ENCODE results near the gene LGI4. TPM values are rescaled to one million over a fixed set of nuclear protein-coding genes. Genes with fewer than 3 reads are reported as not detected.

Gene LGI4
- total and polyA plus RNA-seq, 2 donors (not counting 1 experiment from before 2014, with no cell fraction given): 0.17 to 0.19 TPM

- H3K4me2 ChIP-seq (ENCODE audit: extremely low read depth, insufficient read depth, low read length): no peak overlapping the region
- TF ChIP-seq, protein P1, sequence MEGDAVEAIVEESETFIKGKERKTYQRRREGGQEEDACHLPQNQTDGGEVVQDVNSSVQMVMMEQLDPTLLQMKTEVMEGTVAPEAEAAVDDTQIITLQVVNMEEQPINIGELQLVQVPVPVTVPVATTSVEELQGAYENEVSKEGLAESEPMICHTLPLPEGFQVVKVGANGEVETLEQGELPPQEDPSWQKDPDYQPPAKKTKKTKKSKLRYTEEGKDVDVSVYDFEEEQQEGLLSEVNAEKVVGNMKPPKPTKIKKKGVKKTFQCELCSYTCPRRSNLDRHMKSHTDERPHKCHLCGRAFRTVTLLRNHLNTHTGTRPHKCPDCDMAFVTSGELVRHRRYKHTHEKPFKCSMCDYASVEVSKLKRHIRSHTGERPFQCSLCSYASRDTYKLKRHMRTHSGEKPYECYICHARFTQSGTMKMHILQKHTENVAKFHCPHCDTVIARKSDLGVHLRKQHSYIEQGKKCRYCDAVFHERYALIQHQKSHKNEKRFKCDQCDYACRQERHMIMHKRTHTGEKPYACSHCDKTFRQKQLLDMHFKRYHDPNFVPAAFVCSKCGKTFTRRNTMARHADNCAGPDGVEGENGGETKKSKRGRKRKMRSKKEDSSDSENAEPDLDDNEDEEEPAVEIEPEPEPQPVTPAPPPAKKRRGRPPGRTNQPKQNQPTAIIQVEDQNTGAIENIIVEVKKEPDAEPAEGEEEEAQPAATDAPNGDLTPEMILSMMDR (conservative IDR thresholded peaks at IDR 0.05 in 1 of 2, IDR thresholded peaks at IDR 0.05 in 1 of 2; ENCODE audit: low read depth in 1 of 2, low read length in 2 of 2): no peak
- TF ChIP-seq EZH2 (IDR thresholded peaks at IDR 0.05; ENCODE audit: low read length, missing control alignments): no peak
- no peak for DNase-seq (ENCODE audit: low read depth in 2 of 2)
- H3K9ac ChIP-seq (ENCODE audit: insufficient read depth, low read length): no peak overlapping the region
- H3K36me3 ChIP-seq (ENCODE audit: control insufficient read depth, insufficient read depth, low read length): no peaks in the 10 kb centered on the region
- H2AFZ ChIP-seq (ENCODE audit: low read length): no peak overlapping the region
- H3K9me3 ChIP-seq (ENCODE audit: control insufficient read depth, insufficient read depth, low read depth, low read length): no peaks in the 10 kb centered on the region
- H3K27me3 ChIP-seq (ENCODE audit: control insufficient read depth, insufficient read depth, low read length): peaks cover 10% of the 10 kb centered on the region
- H3K79me2 ChIP-seq (ENCODE audit: control insufficient read depth, insufficient read depth, low read length): no peaks in the 10 kb centered on the region
- no peaks in the 10 kb centered on the region for H4K20me1 ChIP-seq (ENCODE audit: control insufficient read depth, extremely low read depth, insufficient read depth, low read length)
- H3K4me3 ChIP-seq (replicated peaks in 1 of 4; ENCODE audit: control extremely low read depth in 1 of 4, insufficient read depth in 1 of 4, low read depth in 3 of 4, low read length in 4 of 4): no peak overlapping the region
- H3K4me1 ChIP-seq (ENCODE audit: control insufficient read depth, extremely low read depth, insufficient read depth, low read length): peaks cover 13% of the 10 kb centered on the region
- no peak overlapping the region for H3K27ac ChIP-seq (ENCODE audit: insufficient read depth, low read length)
These were observed 8.9 kb downstream of the LGI4 start for GRCh38 chr19:35125749-35126623.

DNA sequence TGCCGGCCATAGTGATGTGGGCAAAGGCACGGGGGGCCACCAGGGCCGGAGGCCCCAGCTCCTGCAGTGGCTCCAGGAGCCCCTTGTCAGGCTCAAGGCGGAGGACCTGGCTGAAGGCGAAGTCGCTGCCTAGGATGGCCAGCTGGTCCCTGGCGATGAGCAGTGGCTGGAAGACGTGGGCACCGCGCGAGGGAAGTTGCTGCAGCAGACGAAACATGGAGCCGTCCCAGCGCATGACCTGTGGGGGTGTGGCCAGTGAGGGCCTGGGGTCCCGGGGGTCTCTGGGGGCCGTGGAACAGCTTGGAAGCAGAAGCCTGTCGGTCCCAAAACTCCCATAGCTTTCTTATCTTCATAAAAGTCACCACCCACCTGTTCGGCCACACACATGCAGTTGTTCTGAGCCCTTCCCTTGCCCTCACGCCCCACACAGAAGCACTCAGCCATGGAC is 9.6 kb downstream of the LGI4 start:
- no peak overlapping the region for H3K27ac ChIP-seq (ENCODE audit: insufficient read depth, low read length)
- H3K27me3 ChIP-seq (ENCODE audit: control insufficient read depth, insufficient read depth, low read length): peaks cover 10% of the 10 kb centered on the region
- no peaks in the 10 kb centered on the region for H3K79me2 ChIP-seq (ENCODE audit: control insufficient read depth, insufficient read depth, low read length)
- peaks cover 13% of the 10 kb centered on the region for H3K4me1 ChIP-seq (ENCODE audit: control insufficient read depth, extremely low read depth, insufficient read depth, low read length)
- no peak overlapping the region for H3K4me2 ChIP-seq (ENCODE audit: extremely low read depth, insufficient read depth, low read length)
- H3K9me3 ChIP-seq (ENCODE audit: control insufficient read depth, insufficient read depth, low read depth, low read length): no peaks in the 10 kb centered on the region
- no peak overlapping the region for H3K4me3 ChIP-seq (replicated peaks in 1 of 4; ENCODE audit: control extremely low read depth in 1 of 4, insufficient read depth in 1 of 4, low read depth in 3 of 4, low read length in 4 of 4)
- H3K36me3 ChIP-seq (ENCODE audit: control insufficient read depth, insufficient read depth, low read length): no peaks in the 10 kb centered on the region
- H4K20me1 ChIP-seq (ENCODE audit: control insufficient read depth, extremely low read depth, insufficient read depth, low read length): no peaks in the 10 kb centered on the region
- no peak for DNase-seq (ENCODE audit: low read depth in 2 of 2)
- no peak overlapping the region for H2AFZ ChIP-seq (ENCODE audit: low read length)
- no peak overlapping the region for H3K9ac ChIP-seq (ENCODE audit: insufficient read depth, low read length)
- no peak for TF ChIP-seq EZH2 (IDR thresholded peaks at IDR 0.05; ENCODE audit: low read length, missing control alignments)
- TF ChIP-seq, protein P1 (conservative IDR thresholded peaks at IDR 0.05 in 1 of 2, IDR thresholded peaks at IDR 0.05 in 1 of 2; ENCODE audit: low read depth in 1 of 2, low read length in 2 of 2): no peak

DNA sequence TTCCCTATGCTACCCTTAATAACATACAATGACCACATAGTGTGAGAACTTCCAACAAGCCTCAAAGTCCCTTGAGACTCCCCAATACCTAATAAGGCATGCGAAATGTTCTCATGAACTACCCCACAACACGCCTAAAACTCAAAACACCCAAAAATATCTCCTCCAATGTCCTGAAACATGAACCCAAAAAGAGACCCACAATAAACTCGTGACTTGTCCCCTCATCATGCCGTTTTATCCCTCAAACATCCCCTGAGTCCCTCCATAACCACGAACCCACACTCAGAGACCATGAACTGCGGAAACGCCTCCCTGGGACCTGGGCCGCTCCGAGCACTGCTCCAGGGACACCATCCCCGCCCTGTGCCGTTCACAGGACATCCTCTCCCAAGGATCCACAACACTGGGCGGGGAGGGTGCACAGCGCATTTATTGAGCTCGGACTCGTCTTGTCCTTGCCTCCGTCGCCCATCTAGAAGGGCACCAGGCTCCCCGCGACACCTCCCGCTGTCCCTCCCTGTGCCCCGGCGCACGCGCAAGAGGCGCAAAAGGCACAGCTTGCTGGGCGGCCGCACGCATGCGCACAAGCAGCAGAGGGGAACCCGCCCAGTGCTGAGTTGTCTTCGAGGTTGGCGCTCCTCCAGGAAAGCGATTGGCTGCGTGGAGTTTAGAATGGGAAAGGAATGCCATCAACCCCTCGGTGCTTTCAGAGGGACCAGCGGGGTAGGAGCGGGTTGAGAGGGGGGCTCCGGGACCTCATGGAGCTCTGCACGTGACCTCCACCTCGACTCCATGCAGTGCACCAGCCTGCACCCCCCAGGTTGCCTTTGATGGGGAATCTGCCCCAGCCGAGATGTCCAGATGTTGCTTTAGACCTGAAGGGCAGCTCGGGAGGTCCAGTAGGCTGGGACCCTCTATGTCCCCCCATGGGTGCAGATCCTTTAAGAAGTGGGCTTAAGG is 10.5 kb downstream of the LGI4 start:
- Histone ChIP-seq H3K36me3 (ENCODE audit: control insufficient read depth, insufficient read depth, low read length) (no peaks in the 10 kb centered on the region), H3K4me3 (replicated peaks in 1 of 4; ENCODE audit: control extremely low read depth in 1 of 4, insufficient read depth in 1 of 4, low read depth in 3 of 4, low read length in 4 of 4) (peak overlapping the region; percentile 66 to 85 (median 71)), H3K9me3 (ENCODE audit: control insufficient read depth, insufficient read depth, low read depth, low read length) (no peaks in the 10 kb centered on the region), H3K4me1 (ENCODE audit: control insufficient read depth, extremely low read depth, insufficient read depth, low read length) (peaks cover 13% of the 10 kb centered on the region), H2AFZ (ENCODE audit: low read length) (peak overlapping the region; percentile 99), H3K4me2 (ENCODE audit: extremely low read depth, insufficient read depth, low read length) (peak overlapping the region; percentile 98), H4K20me1 (ENCODE audit: control insufficient read depth, extremely low read depth, insufficient read depth, low read length) (no peaks in the 10 kb centered on the region), H3K27ac (ENCODE audit: insufficient read depth, low read length) (peak overlapping the region; percentile 81), H3K79me2 (ENCODE audit: control insufficient read depth, insufficient read depth, low read length) (no peaks in the 10 kb centered on the region), H3K27me3 (ENCODE audit: control insufficient read depth, insufficient read depth, low read length) (peaks cover 3% of the 10 kb centered on the region), H3K9ac (ENCODE audit: insufficient read depth, low read length) (peak overlapping the region; percentile 72)
- peak; percentile 84 to 91 for DNase-seq (ENCODE audit: low read depth in 2 of 2)
- TF ChIP-seq, protein P1 (conservative IDR thresholded peaks at IDR 0.05 in 1 of 2, IDR thresholded peaks at IDR 0.05 in 1 of 2; ENCODE audit: low read depth in 1 of 2, low read length in 2 of 2): no peak
- TF ChIP-seq EZH2 (IDR thresholded peaks at IDR 0.05; ENCODE audit: low read length, missing control alignments): no peak
